HUES6 (cell line): ENCODE results near the gene OR13C2.
A peak's percentile ranks its signal among the peaks of the same experiment; 100 is the strongest.

Experiments
- H3K27ac ChIP-seq: 2 replicates; pipeline ENCODE4 v1.7.0; 2013; ENCODE audit warnings: low read depth, mild to moderate bottlenecking, low read length, inconsistent platforms
- H3K27me3 ChIP-seq: 2 replicates; pipeline ENCODE4 v1.6.1; 2013; ENCODE audit warnings: low read length; ENCODE audit not compliant: control insufficient read depth, insufficient read depth
- H3K36me3 ChIP-seq: 2 replicates; pipeline ENCODE4 v1.6.1; 2013; ENCODE audit warnings: low read length; ENCODE audit not compliant: control insufficient read depth, insufficient read depth
- H3K4me1 ChIP-seq: 2 replicates; pipeline ENCODE4 v1.6.1; 2013; ENCODE audit warnings: low read length; ENCODE audit not compliant: control insufficient read depth, insufficient read depth
- H3K4me3 ChIP-seq: 2 replicates; pipeline ENCODE4 v1.5.1; 2013; ENCODE audit warnings: low read depth, low read length
- H3K9ac ChIP-seq: one replicate; pipeline ENCODE4 v1.6.1; 2013; ENCODE audit warnings: mild to moderate bottlenecking, low read length
- H3K9me3 ChIP-seq: 2 replicates; pipeline ENCODE4 v1.6.1; 2013; ENCODE audit warnings: low read depth, low read length; ENCODE audit not compliant: control insufficient read depth, insufficient read depth

Gene OR13C2

DNA sequence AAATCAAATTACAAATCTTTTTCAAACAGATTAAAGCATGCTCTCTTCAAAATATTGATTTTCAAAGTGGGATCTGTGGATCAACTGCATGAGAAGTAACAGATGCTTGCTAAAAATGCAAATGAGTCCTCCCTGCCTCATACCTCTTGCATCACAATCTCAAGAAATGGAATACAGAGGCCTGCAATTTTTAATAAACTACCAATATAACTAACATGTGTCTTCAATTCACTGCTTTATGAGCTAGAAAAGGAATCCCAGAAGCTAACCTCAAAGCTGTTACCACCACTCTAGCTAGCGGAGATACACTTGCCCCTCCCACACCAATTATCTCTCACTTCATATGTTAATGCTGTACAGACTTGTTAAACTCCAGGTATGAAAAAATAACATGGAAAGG is 15.8 kb downstream of the OR13C2 start:
- Histone ChIP-seq H3K4me3 (no peak overlapping the region), H3K27me3 (no peaks in the 10 kb centered on the region), H3K36me3 (no peaks in the 10 kb centered on the region), H3K27ac (no peak overlapping the region), H3K9me3 (no peaks in the 10 kb centered on the region), H3K9ac (no peak overlapping the region), H3K4me1 (no peaks in the 10 kb centered on the region)

DNA sequence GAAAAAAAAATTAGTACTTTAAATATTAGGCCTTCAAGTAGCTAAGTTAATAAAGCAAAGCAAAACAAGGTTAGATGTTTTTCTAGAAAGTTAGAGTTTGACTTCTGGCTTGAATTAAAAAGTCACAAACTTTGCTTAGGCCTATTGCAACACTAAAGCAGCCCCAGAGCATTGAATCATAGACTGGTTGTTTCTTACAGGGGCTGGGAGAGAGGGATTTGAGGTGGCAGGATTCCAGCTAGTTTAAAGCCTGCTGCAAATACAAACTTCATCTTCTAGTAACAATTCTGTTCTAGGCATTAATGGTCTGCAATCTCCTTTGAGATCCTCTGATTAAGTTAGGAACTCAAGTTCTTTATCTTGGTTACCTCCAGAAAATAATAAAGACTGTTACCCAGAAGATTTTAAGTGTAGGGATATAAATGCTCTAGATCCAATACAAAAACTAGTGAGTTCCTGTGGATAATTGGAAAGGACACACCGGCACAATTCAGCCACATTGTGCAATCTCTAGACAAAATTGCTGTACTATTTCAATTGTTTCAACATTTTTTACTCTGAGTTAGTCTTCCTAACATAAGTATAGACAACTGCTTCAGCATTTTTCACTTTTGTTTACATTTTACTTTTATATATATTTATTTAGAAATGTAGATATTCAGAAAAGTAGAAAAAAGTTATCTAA is 18.8 kb downstream of the OR13C2 start:
- H3K9me3 ChIP-seq, result no peaks in the 10 kb centered on the region
- H3K27me3 ChIP-seq, result no peaks in the 10 kb centered on the region
- H3K27ac ChIP-seq, result no peak overlapping the region
- no peaks in the 10 kb centered on the region for H3K36me3 ChIP-seq
- no peak overlapping the region for H3K4me3 ChIP-seq
- no peak overlapping the region for H3K9ac ChIP-seq
- no peaks in the 10 kb centered on the region for H3K4me1 ChIP-seq

- no peak overlapping the region for H3K4me3 ChIP-seq
- no peaks in the 10 kb centered on the region for H3K36me3 ChIP-seq
- no peak overlapping the region for H3K9ac ChIP-seq
- H3K27ac ChIP-seq, result no peak overlapping the region
- H3K9me3 ChIP-seq, result no peaks in the 10 kb centered on the region
- H3K4me1 ChIP-seq, result no peaks in the 10 kb centered on the region
- no peaks in the 10 kb centered on the region for H3K27me3 ChIP-seq
These were observed 24.9 kb downstream of the OR13C2 start for GRCh38 chr9:104580562-104580961.

- Histone ChIP-seq H3K27me3 (no peaks in the 10 kb centered on the region), H3K4me3 (no peak overlapping the region), H3K4me1 (no peaks in the 10 kb centered on the region), H3K36me3 (no peaks in the 10 kb centered on the region), H3K27ac (no peak overlapping the region), H3K9me3 (peaks cover 10% of the 10 kb centered on the region; the same call in 1 of the 2 replicates), H3K9ac (no peak overlapping the region)
These were observed 28.2 kb downstream of the OR13C2 start for GRCh38 chr9:104577263-104577662.

GRCh38 chr9:104575456-104575855 is 30.0 kb downstream of the OR13C2 start:
- H3K27me3 ChIP-seq, result no peaks in the 10 kb centered on the region

DNA sequence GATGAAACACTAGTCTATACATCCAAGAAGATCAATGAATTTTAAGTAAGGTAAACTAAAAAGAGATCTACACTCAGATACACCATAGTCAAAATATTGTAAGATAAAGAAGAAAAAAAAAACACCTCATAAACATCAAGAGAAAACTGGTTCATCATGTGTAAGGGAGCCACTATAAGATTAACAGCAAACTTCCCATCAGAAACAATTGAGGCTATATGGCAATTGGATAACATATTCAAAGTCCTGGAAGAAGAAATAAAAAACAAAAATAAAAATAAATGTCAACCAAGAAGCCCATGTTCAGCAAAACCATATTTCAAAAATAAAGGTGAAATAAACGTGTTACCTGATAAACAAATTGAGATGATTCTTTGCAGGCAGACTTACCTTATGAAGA is 32.8 kb downstream of the OR13C2 start:
- no peak overlapping the region for H3K9ac ChIP-seq
- H3K4me1 ChIP-seq, result no peaks in the 10 kb centered on the region
- H3K27me3 ChIP-seq, result no peaks in the 10 kb centered on the region
- no peaks in the 10 kb centered on the region for H3K36me3 ChIP-seq
- H3K4me3 ChIP-seq, result no peak overlapping the region
- H3K27ac ChIP-seq, result no peak overlapping the region
- H3K9me3 ChIP-seq, result peaks cover 12% of the 10 kb centered on the region; the same call in 1 of the 2 replicates

More at GRCh38 chr9:104575456-104575855, 30.0 kb downstream of the OR13C2 start:
- Histone ChIP-seq H3K4me1 (no peaks in the 10 kb centered on the region), H3K9ac (no peak overlapping the region), H3K27ac (no peak overlapping the region), H3K9me3 (peaks cover 12% of the 10 kb centered on the region; the same call in 1 of the 2 replicates), H3K4me3 (no peak overlapping the region), H3K36me3 (no peaks in the 10 kb centered on the region)

- no peaks in the 10 kb centered on the region for H3K27me3 ChIP-seq
- H3K4me1 ChIP-seq, result no peaks in the 10 kb centered on the region
- H3K9me3 ChIP-seq, result peaks cover 12% of the 10 kb centered on the region; the same call in 1 of the 2 replicates
- H3K36me3 ChIP-seq, result no peaks in the 10 kb centered on the region
- H3K27ac ChIP-seq, result no peak within 1 kb of the TSS
- no peak within 1 kb of the TSS for H3K9ac ChIP-seq
- no peak within 1 kb of the TSS for H3K4me3 ChIP-seq
These were observed 36.6 kb downstream of the OR13C2 start, which contains the start of gene OR13C8 for GRCh38 chr9:104568868-104569267. OR13C8 (plus strand) TSS chr9:104569168; CDS start chr9:104569168, 0 bp downstream.

- H3K4me3 ChIP-seq, result no peak overlapping the region
- no peaks in the 10 kb centered on the region for H3K36me3 ChIP-seq
- no peak overlapping the region for H3K9ac ChIP-seq
- H3K27me3 ChIP-seq, result no peaks in the 10 kb centered on the region
- H3K9me3 ChIP-seq, result no peaks in the 10 kb centered on the region
- no peaks in the 10 kb centered on the region for H3K4me1 ChIP-seq
- H3K27ac ChIP-seq, result no peak overlapping the region
These were observed 41.1 kb downstream of the OR13C2 start for GRCh38 chr9:104564358-104564757.

GRCh38 chr9:104556830-104557634 is 48.4 kb downstream of the OR13C2 start:
- peaks cover 12% of the 10 kb centered on the region; the same call in 1 of the 2 replicates for H3K4me1 ChIP-seq
- H3K27me3 ChIP-seq, result no peaks in the 10 kb centered on the region
- H3K27ac ChIP-seq, result peak overlapping the region; percentile 78; the same call in 1 of the 2 replicates
- no peaks in the 10 kb centered on the region for H3K9me3 ChIP-seq
- H3K36me3 ChIP-seq, result no peaks in the 10 kb centered on the region
- H3K4me3 ChIP-seq, result 0 out of 2 replicates have a peak overlapping the region, but pooled peaks have one; percentile 3
- H3K9ac ChIP-seq, result peak overlapping the region; percentile 38

GRCh38 chr9:104555521-104555920 is 49.9 kb downstream of the OR13C2 start:
- no peaks in the 10 kb centered on the region for H3K36me3 ChIP-seq

More at GRCh38 chr9:104555521-104555920, 49.9 kb downstream of the OR13C2 start:
- H3K4me1 ChIP-seq, result peaks cover 12% of the 10 kb centered on the region; the same call in 1 of the 2 replicates
- H3K27ac ChIP-seq, result no peak overlapping the region
- H3K27me3 ChIP-seq, result no peaks in the 10 kb centered on the region
- H3K9ac ChIP-seq, result no peak overlapping the region
- H3K9me3 ChIP-seq, result no peaks in the 10 kb centered on the region
- no peak overlapping the region for H3K4me3 ChIP-seq
